DMS53 (cell line): ENCODE measurements around the gene PAK4.

ENCODE experiments used
- DNase-seq: peaks from one replicate; lab custom pipeline; 2025; lab: John Stamatoyannopoulos, UW

The PAK4 gene

GRCh38 chr19:39180749-39181148 is 55.2 kb downstream of the PAK4 start:
- no peak for DNase-seq

- no peak for DNase-seq
Measured at GRCh38 chr19:39181500-39182173, 56.1 kb downstream of the PAK4 start.

GRCh38 chr19:39182174-39182505 is 56.6 kb downstream of the PAK4 start:
- DNase-seq: no peak

GRCh38 chr19:39183104-39183503 is 57.5 kb downstream of the PAK4 start:
- peak; percentile 35 for DNase-seq

GRCh38 chr19:39186391-39186790 is 60.8 kb downstream of the PAK4 start:
- no peak for DNase-seq

GRCh38 chr19:39187552-39187943 is 62.0 kb downstream of the PAK4 start:
- no peak for DNase-seq

- no peak for DNase-seq
Measured at GRCh38 chr19:39188960-39189359, 63.4 kb downstream of the PAK4 start.

- DNase-seq: no peak
Measured at GRCh38 chr19:39190768-39191167, 65.2 kb downstream of the PAK4 start.

GRCh38 chr19:39192846-39193245 is 67.3 kb downstream of the PAK4 start:
- DNase-seq: no peak

GRCh38 chr19:39193803-39194202 is 68.2 kb downstream of the PAK4 start:
- DNase-seq: no peak

GRCh38 chr19:39194832-39195542 is 69.4 kb downstream of the PAK4 start:
- peak; percentile 72 for DNase-seq

- peak; percentile 74 for DNase-seq
Measured at GRCh38 chr19:39195755-39196154, 70.2 kb downstream of the PAK4 start.

GRCh38 chr19:39196320-39196719 is 70.7 kb downstream of the PAK4 start:
- no peak for DNase-seq

GRCh38 chr19:39196860-39197562 is 71.4 kb downstream of the PAK4 start, which contains the start of gene NCCRP1:
Gene NCCRP1 (plus strand): TSS chr19:39196964. CDS start chr19:39196983, 19 bp downstream.
- DNase-seq: peak; percentile 52

GRCh38 chr19:39197808-39198207 is 72.2 kb downstream of the PAK4 start:
- DNase-seq: no peak

GRCh38 chr19:39199025-39199424 is 73.4 kb downstream of the PAK4 start:
- peak; percentile 84 for DNase-seq

- no peak for DNase-seq
Measured at GRCh38 chr19:39200066-39200802, 74.6 kb downstream of the PAK4 start.

GRCh38 chr19:39200803-39201115 is 75.2 kb downstream of the PAK4 start:
- no peak for DNase-seq

GRCh38 chr19:39202998-39203355 is 77.4 kb downstream of the PAK4 start:
- no peak for DNase-seq

- no peak for DNase-seq
Measured at GRCh38 chr19:39203372-39204341, 78.1 kb downstream of the PAK4 start, which contains the start of gene SYCN. Gene SYCN (minus strand): TSS chr19:39204263. CDS start chr19:39204254, 9 bp downstream.

GRCh38 chr19:39205449-39205764 is 79.8 kb downstream of the PAK4 start:
- DNase-seq: no peak

- DNase-seq: no peak
Measured at GRCh38 chr19:39206122-39206521, 80.5 kb downstream of the PAK4 start.
